ENCODE results near the gene CCDC195. TPM values are rescaled to one million over a fixed set of nuclear protein-coding genes. Genes with fewer than 3 reads are reported as not detected.

Gene CCDC195
- polyA plus RNA-seq, 1 donor (not counting 4 experiments of a cell fraction or from before 2014, with no cell fraction given): not detected

DNA sequence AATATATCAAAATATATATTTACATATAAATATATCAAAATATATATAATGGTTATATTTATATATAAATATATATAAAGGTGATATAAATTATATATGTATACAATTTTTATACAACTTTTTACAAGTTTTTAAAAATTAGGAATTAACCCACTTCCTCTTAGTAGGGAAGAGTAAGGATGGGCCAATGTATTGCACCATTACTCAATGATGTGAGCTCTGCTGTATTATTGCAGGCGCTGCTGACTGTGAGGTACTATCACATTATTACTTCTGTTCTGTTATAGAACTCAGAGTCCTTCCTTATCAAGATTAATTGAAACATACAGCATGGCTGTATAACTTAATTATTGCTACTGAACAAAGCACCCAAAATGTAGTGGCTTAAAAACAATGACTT lies 46.0 kb downstream of the CCDC195 start:
- dilution Hi-C loops (cut with MboI; ENCODE audit: extremely low pct_ligation_motif_present, low sequenced_read_pairs): no loop called here
- FAIRE-seq (no peak), DNase-seq (ENCODE audit: low read depth, low spot score) (no peak)

DNA sequence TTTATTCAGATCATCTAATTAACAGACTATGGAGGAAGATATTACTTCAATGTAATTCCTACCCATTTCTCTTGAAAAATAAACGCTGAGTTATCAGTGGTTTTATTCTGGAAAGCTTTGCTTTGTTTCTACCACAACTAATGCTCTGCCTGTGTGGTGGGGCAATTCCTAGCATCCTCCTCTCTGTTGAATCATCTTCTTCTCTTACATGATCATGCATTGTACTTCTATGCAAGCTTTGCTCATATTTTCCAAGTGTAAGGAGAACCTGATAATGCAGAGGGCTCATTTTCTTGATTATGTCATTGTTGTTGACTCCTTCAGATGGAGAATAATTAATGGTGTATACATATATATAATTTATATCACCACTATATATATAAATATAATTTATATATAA lies 46.7 kb downstream of the CCDC195 start:
- Histone ChIP-seq H3K36me3 (ENCODE audit: control insufficient read depth in 2 of 2, extremely low read depth in 1 of 2, insufficient read depth in 2 of 2, low read length in 2 of 2) (no peaks in the 10 kb centered on the region), H3K9ac (ENCODE audit: control insufficient read depth, extremely low read depth, insufficient read depth, low read length) (no peak overlapping the region), H3K27ac (ENCODE audit: control insufficient read depth, insufficient read depth, low read length) (no peak overlapping the region), H3K9me3 (ENCODE audit: control insufficient read depth, low read depth, low read length) (no peaks in the 10 kb centered on the region), H3K79me2 (ENCODE audit: control insufficient read depth, insufficient read depth, low read length) (no peaks in the 10 kb centered on the region), H3K4me2 (ENCODE audit: control insufficient read depth, extremely low read depth, insufficient read depth, low read depth, low read length) (no peak overlapping the region), H3K27me3 (ENCODE audit: control insufficient read depth, extremely low read depth, insufficient read depth, low read length) (no peaks in the 10 kb centered on the region), H3K9me1 (ENCODE audit: control insufficient read depth, extremely low read depth, insufficient read depth, low read length) (no peaks in the 10 kb centered on the region), H4K20me1 (ENCODE audit: control insufficient read depth, extremely low read depth, insufficient read depth, low read length) (no peaks in the 10 kb centered on the region), H3K4me3 (ENCODE audit: control insufficient read depth in 2 of 3, extremely low read depth in 1 of 3, insufficient read depth in 2 of 3, low read depth in 1 of 3, low read length in 3 of 3) (no peak overlapping the region), H2AFZ (ENCODE audit: control insufficient read depth, low read length) (no peak overlapping the region), H3K4me1 (ENCODE audit: control insufficient read depth, extremely low read depth, insufficient read depth, low read length) (no peaks in the 10 kb centered on the region)
- TF ChIP-seq, protein P1, sequence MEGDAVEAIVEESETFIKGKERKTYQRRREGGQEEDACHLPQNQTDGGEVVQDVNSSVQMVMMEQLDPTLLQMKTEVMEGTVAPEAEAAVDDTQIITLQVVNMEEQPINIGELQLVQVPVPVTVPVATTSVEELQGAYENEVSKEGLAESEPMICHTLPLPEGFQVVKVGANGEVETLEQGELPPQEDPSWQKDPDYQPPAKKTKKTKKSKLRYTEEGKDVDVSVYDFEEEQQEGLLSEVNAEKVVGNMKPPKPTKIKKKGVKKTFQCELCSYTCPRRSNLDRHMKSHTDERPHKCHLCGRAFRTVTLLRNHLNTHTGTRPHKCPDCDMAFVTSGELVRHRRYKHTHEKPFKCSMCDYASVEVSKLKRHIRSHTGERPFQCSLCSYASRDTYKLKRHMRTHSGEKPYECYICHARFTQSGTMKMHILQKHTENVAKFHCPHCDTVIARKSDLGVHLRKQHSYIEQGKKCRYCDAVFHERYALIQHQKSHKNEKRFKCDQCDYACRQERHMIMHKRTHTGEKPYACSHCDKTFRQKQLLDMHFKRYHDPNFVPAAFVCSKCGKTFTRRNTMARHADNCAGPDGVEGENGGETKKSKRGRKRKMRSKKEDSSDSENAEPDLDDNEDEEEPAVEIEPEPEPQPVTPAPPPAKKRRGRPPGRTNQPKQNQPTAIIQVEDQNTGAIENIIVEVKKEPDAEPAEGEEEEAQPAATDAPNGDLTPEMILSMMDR (optimal IDR thresholded peaks at IDR 0.05 in 1 of 3, IDR thresholded peaks at IDR 0.05 in 1 of 3, conservative IDR thresholded peaks at IDR 0.05 in 1 of 3; ENCODE audit: extremely low read depth in 1 of 3, insufficient read depth in 2 of 3, low read length in 3 of 3): no peak
- TF ChIP-seq EZH2 (IDR thresholded peaks at IDR 0.05; ENCODE audit: low read length): no peak
- dilution Hi-C loops (cut with MboI; ENCODE audit: extremely low pct_ligation_motif_present, low sequenced_read_pairs): no loop called here
- DNase-seq (ENCODE audit: low read depth, low spot score): no peak
- no peak for FAIRE-seq

More for the DNA sequence above, 46.0 kb downstream of the CCDC195 start:
- Histone ChIP-seq H3K4me2 (ENCODE audit: control insufficient read depth, extremely low read depth, insufficient read depth, low read depth, low read length) (no peak overlapping the region), H3K79me2 (ENCODE audit: control insufficient read depth, insufficient read depth, low read length) (no peaks in the 10 kb centered on the region), H3K27ac (ENCODE audit: control insufficient read depth, insufficient read depth, low read length) (no peak overlapping the region), H3K27me3 (ENCODE audit: control insufficient read depth, extremely low read depth, insufficient read depth, low read length) (no peaks in the 10 kb centered on the region), H3K36me3 (ENCODE audit: control insufficient read depth in 2 of 2, extremely low read depth in 1 of 2, insufficient read depth in 2 of 2, low read length in 2 of 2) (no peaks in the 10 kb centered on the region), H3K4me3 (ENCODE audit: control insufficient read depth in 2 of 3, extremely low read depth in 1 of 3, insufficient read depth in 2 of 3, low read depth in 1 of 3, low read length in 3 of 3) (no peak overlapping the region), H3K4me1 (ENCODE audit: control insufficient read depth, extremely low read depth, insufficient read depth, low read length) (no peaks in the 10 kb centered on the region), H4K20me1 (ENCODE audit: control insufficient read depth, extremely low read depth, insufficient read depth, low read length) (no peaks in the 10 kb centered on the region), H3K9ac (ENCODE audit: control insufficient read depth, extremely low read depth, insufficient read depth, low read length) (no peak overlapping the region), H3K9me3 (ENCODE audit: control insufficient read depth, low read depth, low read length) (no peaks in the 10 kb centered on the region), H2AFZ (ENCODE audit: control insufficient read depth, low read length) (no peak overlapping the region), H3K9me1 (ENCODE audit: control insufficient read depth, extremely low read depth, insufficient read depth, low read length) (no peaks in the 10 kb centered on the region)
- TF ChIP-seq, protein P1 (optimal IDR thresholded peaks at IDR 0.05 in 1 of 3, IDR thresholded peaks at IDR 0.05 in 1 of 3, conservative IDR thresholded peaks at IDR 0.05 in 1 of 3; ENCODE audit: extremely low read depth in 1 of 3, insufficient read depth in 2 of 3, low read length in 3 of 3): no peak
- no peak for TF ChIP-seq EZH2 (IDR thresholded peaks at IDR 0.05; ENCODE audit: low read length)
